Neutrophil (primary cell): ENCODE measurements around the gene TGFB2.

Experiments used
- H3K27ac ChIP-seq: fragments of 200-600 bp; sonication (generic); 2 replicates; pipeline ENCODE4 v1.5.1; 2016; ENCODE audit warnings: mild to moderate bottlenecking, moderate library complexity
- H3K27me3 ChIP-seq: fragments of 200-600 bp; sonication (generic); 2 replicates; pipeline ENCODE4 v1.6.0; 2016; ENCODE audit warnings: mild to moderate bottlenecking
- H3K36me3 ChIP-seq: fragments of 200-600 bp; sonication (generic); 2 replicates; pipeline ENCODE4 v1.5.1; 2017
- H3K4me1 ChIP-seq, 2 experiments: fragments of 200-600 bp in 1 of 2; sonication (generic) in 1 of 2; 1 replicate in 1 of 2; 2 replicates in 1 of 2; pipeline versions ENCODE4 v1.5.1 to v1.6.1; 2013 to 2016; ENCODE audit warnings: low read depth in 1 of 2, low read length in 1 of 2, mild to moderate bottlenecking in 1 of 2, moderate library complexity in 1 of 2; ENCODE audit not compliant: control insufficient read depth in 1 of 2, insufficient read depth in 1 of 2
- H3K4me3 ChIP-seq, 2 experiments: fragments of 200-600 bp in 1 of 2; sonication (generic) in 1 of 2; 1 replicate in 1 of 2; 2 replicates in 1 of 2; pipeline ENCODE4 v1.5.1; 2013 to 2016; ENCODE audit warnings: low read depth in 1 of 2, low read length in 1 of 2, mild to moderate bottlenecking in 1 of 2, moderate library complexity in 1 of 2
- H3K9me3 ChIP-seq: fragments of 200-600 bp; sonication (generic); 2 replicates; pipeline ENCODE4 v1.5.1; 2016
- TF ChIP-seq, protein P1 (sequence below): fragments of 200-600 bp; sonication (generic); IDR thresholded peaks from 2 replicates; pipeline ENCODE4 v1.5.1; 2016; ENCODE audit warnings: antibody characterized with exemption

The TGFB2 gene

DNA sequence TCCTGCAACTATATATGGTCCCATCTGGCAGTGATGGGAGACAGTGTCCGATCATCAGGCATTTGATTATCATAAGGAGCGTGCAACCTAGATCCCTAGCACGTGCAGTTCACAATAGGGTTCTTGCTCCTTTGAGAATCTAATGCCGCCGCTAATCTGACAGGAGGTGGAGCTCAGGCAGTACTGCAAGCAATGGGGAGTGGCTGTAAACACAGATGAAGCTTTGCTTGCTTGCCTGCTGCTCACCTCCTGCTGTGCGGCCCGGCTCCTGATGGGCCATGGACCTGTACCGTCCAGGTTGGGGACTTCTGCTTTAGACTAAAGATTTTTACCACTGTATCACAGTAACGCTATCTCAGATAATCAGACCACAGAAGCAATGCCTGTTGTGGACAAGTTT is 63.8 kb downstream of the TGFB2 start:
- Histone ChIP-seq H3K27ac (no peak overlapping the region), H3K36me3 (no peaks in the 10 kb centered on the region), H3K9me3 (no peaks in the 10 kb centered on the region), H3K27me3 (no peaks in the 10 kb centered on the region), H3K4me1 (no peaks in the 10 kb centered on the region), H3K4me3 (no peak overlapping the region)
- TF ChIP-seq, protein P1, sequence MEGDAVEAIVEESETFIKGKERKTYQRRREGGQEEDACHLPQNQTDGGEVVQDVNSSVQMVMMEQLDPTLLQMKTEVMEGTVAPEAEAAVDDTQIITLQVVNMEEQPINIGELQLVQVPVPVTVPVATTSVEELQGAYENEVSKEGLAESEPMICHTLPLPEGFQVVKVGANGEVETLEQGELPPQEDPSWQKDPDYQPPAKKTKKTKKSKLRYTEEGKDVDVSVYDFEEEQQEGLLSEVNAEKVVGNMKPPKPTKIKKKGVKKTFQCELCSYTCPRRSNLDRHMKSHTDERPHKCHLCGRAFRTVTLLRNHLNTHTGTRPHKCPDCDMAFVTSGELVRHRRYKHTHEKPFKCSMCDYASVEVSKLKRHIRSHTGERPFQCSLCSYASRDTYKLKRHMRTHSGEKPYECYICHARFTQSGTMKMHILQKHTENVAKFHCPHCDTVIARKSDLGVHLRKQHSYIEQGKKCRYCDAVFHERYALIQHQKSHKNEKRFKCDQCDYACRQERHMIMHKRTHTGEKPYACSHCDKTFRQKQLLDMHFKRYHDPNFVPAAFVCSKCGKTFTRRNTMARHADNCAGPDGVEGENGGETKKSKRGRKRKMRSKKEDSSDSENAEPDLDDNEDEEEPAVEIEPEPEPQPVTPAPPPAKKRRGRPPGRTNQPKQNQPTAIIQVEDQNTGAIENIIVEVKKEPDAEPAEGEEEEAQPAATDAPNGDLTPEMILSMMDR = no peak

- no peak overlapping the region for H3K4me3 ChIP-seq
- H3K4me1 ChIP-seq = no peaks in the 10 kb centered on the region
- no peaks in the 10 kb centered on the region for H3K27me3 ChIP-seq
- TF ChIP-seq, protein P1 = no peak
- H3K9me3 ChIP-seq = no peaks in the 10 kb centered on the region
- H3K27ac ChIP-seq = no peak overlapping the region
- H3K36me3 ChIP-seq = no peaks in the 10 kb centered on the region
These were observed 64.9 kb downstream of the TGFB2 start for GRCh38 chr1:218409946-218410510.

DNA sequence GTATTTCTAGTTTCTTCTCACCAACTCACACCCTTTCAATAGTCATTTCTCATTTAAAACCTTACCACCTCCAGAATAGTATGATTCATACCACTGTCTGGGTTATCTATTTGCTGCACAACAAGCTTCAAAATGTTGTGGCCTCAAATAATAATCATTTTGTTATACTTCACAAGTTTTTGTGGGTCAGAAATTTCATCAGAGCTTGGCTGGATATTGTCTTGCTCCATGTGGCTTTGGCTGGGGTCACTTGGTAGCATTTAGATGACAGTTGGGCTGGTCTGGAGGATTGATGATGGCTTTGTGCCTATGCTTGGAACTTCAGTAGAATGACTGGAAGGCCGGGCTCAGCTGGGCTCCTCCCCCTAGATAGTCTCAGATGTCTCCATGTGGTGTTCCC is 66.0 kb downstream of the TGFB2 start:
- Histone ChIP-seq H3K27me3 (no peaks in the 10 kb centered on the region), H3K4me3 (no peak overlapping the region), H3K27ac (no peak overlapping the region), H3K9me3 (no peaks in the 10 kb centered on the region), H3K4me1 (no peaks in the 10 kb centered on the region), H3K36me3 (no peaks in the 10 kb centered on the region)
- TF ChIP-seq, protein P1 = no peak

DNA sequence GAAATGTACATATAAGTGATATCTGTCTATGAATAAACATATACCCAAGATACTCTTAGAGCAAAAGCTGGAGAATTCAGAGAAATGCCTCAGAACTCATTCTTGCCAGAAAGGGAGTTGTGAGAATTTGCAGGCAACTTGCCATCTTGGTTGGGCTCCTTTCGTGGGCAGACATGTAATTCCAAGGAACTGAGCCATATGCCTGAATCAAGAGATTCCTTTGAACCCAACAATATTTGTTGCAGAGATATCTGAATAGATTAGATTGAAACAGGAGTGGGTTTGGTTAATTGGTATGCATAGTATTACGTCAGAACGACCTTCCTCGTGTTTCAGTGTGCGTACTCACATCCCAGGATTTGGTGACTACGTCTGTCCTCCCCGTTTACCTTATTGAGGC is 67.0 kb downstream of the TGFB2 start:
- Histone ChIP-seq H3K4me1 (no peaks in the 10 kb centered on the region), H3K27ac (no peak overlapping the region), H3K27me3 (no peaks in the 10 kb centered on the region), H3K4me3 (no peak overlapping the region), H3K36me3 (no peaks in the 10 kb centered on the region), H3K9me3 (no peaks in the 10 kb centered on the region)
- TF ChIP-seq, protein P1 = no peak

DNA sequence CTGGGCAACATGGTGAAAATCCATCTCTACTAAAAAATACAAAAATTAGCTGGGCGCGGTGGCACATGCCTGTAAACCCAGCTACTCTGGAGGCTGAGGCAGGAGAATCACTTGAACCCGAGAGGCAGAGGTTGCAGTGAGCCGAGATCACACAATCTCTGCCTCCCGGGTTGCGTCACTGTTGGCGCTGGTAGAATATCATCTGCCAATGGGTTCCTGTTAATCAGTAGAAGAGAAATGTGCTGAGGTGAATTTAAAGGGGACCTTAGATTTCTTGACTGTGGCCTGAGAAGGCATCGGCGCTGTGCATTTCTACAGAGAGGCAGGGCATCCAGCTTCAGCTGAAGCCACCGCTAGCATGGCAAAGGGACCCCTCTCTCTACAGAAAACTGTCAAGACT is 68.0 kb downstream of the TGFB2 start:
- no peaks in the 10 kb centered on the region for H3K27me3 ChIP-seq
- H3K36me3 ChIP-seq = no peaks in the 10 kb centered on the region
- TF ChIP-seq, protein P1 = no peak
- H3K27ac ChIP-seq = no peak overlapping the region
- no peaks in the 10 kb centered on the region for H3K9me3 ChIP-seq
- no peak overlapping the region for H3K4me3 ChIP-seq
- H3K4me1 ChIP-seq = no peaks in the 10 kb centered on the region
